Panc1 (cell line): ENCODE results near the gene PGM2. TPM values are rescaled to one million over a fixed set of nuclear protein-coding genes. Genes with fewer than 3 reads are reported as not detected.

ENCODE experiments used
- ATAC-seq: fragments of 200-7000 bp; cut with Tn5 transposase; 2 replicates; pipeline ENCODE4 v1.9.1; 2020; ENCODE audit warnings: mild to moderate bottlenecking, moderate library complexity
- BruUV-seq: library from RNA; stranded (reverse); fragments of 400-500 nt; replicated peaks from 2 replicates; lab custom pipeline; 2021; lab: Mats Ljungman, UMichigan
- CTCF ChIA-PET: fragments of 300-600 bp; sonication (Branson Sonifier 250); formaldehyde crosslinking; loops from one replicate; lab custom pipeline; 2022; ENCODE audit warnings: antibody characterized with exemption; lab: Charles Lee
- POLR2A ChIA-PET: fragments of 300-600 bp; sonication (Branson Sonifier 250); formaldehyde crosslinking; loops from one replicate; lab custom pipeline; 2022; ENCODE audit warnings: antibody characterized with exemption; lab: Charles Lee
- DNase-seq: peaks from one replicate; pipeline ENCODE4 v3.0.0-alpha.2; 2010; ENCODE audit warnings: low read depth, low spot score
- H3K27ac ChIP-seq: 2 replicates; pipeline ENCODE4 v1.5.1; 2011; ENCODE audit warnings: mild to moderate bottlenecking, low read length, inconsistent platforms
- H3K27me3 ChIP-seq: fragments of 200-500 bp; sonication (Bioruptor generic); 2 replicates; pipeline ENCODE4 v1.6.0; 2014; ENCODE audit warnings: low read length, inconsistent platforms; ENCODE audit not compliant: control insufficient read depth, insufficient read depth
- H3K36me3 ChIP-seq: fragments of 200-500 bp; sonication (Bioruptor generic); 2 replicates; pipeline ENCODE4 v1.5.1; 2014; ENCODE audit warnings: inconsistent platforms, mild to moderate bottlenecking, low read length, moderate library complexity; ENCODE audit not compliant: control insufficient read depth, insufficient read depth
- H3K4me1 ChIP-seq: 2 replicates; pipeline ENCODE4 v1.5.1; 2011; ENCODE audit warnings: inconsistent platforms, mild to moderate bottlenecking, low read length, moderate library complexity; ENCODE audit not compliant: control insufficient read depth, insufficient read depth
- H3K4me3 ChIP-seq, 2 experiments: 2 replicates each; pipeline ENCODE4 v1.5.1; 2011 to 2012; ENCODE audit warnings: low read depth in 2 of 2, low read length in 2 of 2, mild to moderate bottlenecking in 2 of 2, inconsistent platforms in 1 of 2, moderate library complexity in 1 of 2
- H3K9me3 ChIP-seq: fragments of 200-500 bp; sonication (Bioruptor generic); 2 replicates; pipeline ENCODE4 v1.5.1; 2014; ENCODE audit warnings: low read depth, mild to moderate bottlenecking, inconsistent platforms, low read length, moderate library complexity; ENCODE audit not compliant: control insufficient read depth, insufficient read depth
- POLR2AphosphoS5 ChIP-seq: IDR thresholded peaks from 2 replicates; pipeline ENCODE4 v1.6.1; 2012; ENCODE audit warnings: mild to moderate bottlenecking, low read depth, low read length, moderate library complexity
- SIN3A ChIP-seq: IDR thresholded peaks from 2 replicates; pipeline ENCODE4 v1.6.1; 2012; ENCODE audit warnings: low read depth, mild to moderate bottlenecking, low read length, moderate library complexity, borderline replicate concordance; ENCODE audit not compliant: insufficient read depth
- TCF7L2 ChIP-seq: IDR thresholded peaks from 2 replicates; pipeline ENCODE4 v1.6.1; 2011; ENCODE audit warnings: mild to moderate bottlenecking, low read depth, low read length, inconsistent platforms
- in situ Hi-C: cut with HindIII; loops from 2 replicates; pipeline ENCODE4 v1.10.0; 2016; ENCODE audit warnings: low sequenced_read_pairs, low pct_unique_long_range_greater_than_20kb
- intact Hi-C: fragments of 100-400 bp; cut with micrococcal nuclease; formaldehyde crosslinking; loops from one replicate; pipeline ENCODE4 v1.10.0; 2022; ENCODE audit not compliant: unreplicated experiment
- total RNA-seq: library from RNA; stranded (reverse); gene quantifications from one replicate; pipeline ENCODE4 v1.2.1, GENCODE V29; 2021; ENCODE audit not compliant: unreplicated experiment
- TF ChIP-seq, protein P1 (sequence below): fragments of 450-650 bp; IDR thresholded peaks from 2 replicates; pipeline ENCODE4 v1.5.1; 2017; ENCODE audit warnings: mild to moderate bottlenecking
- TF ChIP-seq, protein P2 (sequence below), 2 experiments: IDR thresholded peaks; 2 replicates each; pipeline ENCODE4 v1.6.1; 2011 to 2012; ENCODE audit warnings: low read depth in 2 of 2, control low read depth in 1 of 2, low read length in 1 of 2, mild to moderate bottlenecking in 1 of 2, moderate library complexity in 1 of 2; ENCODE audit not compliant: insufficient read depth in 1 of 2

PGM2 gene
- total RNA-seq, 1 experiment from 2014 or later = 15.4 TPM

DNA sequence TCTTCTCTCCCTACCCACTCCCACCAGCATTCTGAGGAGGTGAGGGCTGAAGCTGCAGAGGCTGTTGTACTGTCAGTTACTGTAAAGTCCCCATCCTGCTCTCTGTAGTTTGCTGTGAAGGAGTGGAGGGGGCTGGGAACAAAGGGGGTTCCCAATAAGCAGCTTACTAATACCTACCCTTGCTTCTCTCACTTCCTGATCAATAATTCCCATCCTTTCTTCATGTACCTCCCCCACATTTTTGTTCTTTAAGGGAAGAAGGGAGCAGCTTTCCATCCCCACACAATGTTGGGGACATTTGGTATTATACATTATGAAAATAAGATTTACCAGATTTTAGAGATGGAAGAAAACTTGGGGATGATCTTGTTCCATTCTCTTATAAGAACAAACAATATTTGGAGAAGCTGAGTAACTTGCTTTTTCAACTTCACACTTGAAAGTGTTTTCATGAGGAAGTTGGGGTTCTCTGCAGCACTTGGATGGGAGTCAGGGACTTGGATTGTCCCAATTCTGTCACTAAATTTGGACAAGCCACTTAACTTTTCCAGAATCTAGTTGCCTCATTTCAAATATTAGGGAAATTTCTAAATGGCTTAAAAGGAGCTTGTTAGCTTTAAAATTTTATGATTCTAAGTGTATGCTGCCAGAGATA is 69.8 kb downstream of the PGM2 start:
- ChIA-PET CTCF (no interaction called here), POLR2A (no interaction called here)
- TF ChIP-seq SIN3A (no peak), TCF7L2 (no peak), POLR2AphosphoS5 (no peak)
- TF ChIP-seq, protein P1, sequence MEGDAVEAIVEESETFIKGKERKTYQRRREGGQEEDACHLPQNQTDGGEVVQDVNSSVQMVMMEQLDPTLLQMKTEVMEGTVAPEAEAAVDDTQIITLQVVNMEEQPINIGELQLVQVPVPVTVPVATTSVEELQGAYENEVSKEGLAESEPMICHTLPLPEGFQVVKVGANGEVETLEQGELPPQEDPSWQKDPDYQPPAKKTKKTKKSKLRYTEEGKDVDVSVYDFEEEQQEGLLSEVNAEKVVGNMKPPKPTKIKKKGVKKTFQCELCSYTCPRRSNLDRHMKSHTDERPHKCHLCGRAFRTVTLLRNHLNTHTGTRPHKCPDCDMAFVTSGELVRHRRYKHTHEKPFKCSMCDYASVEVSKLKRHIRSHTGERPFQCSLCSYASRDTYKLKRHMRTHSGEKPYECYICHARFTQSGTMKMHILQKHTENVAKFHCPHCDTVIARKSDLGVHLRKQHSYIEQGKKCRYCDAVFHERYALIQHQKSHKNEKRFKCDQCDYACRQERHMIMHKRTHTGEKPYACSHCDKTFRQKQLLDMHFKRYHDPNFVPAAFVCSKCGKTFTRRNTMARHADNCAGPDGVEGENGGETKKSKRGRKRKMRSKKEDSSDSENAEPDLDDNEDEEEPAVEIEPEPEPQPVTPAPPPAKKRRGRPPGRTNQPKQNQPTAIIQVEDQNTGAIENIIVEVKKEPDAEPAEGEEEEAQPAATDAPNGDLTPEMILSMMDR = no peak
- TF ChIP-seq, protein P2, sequence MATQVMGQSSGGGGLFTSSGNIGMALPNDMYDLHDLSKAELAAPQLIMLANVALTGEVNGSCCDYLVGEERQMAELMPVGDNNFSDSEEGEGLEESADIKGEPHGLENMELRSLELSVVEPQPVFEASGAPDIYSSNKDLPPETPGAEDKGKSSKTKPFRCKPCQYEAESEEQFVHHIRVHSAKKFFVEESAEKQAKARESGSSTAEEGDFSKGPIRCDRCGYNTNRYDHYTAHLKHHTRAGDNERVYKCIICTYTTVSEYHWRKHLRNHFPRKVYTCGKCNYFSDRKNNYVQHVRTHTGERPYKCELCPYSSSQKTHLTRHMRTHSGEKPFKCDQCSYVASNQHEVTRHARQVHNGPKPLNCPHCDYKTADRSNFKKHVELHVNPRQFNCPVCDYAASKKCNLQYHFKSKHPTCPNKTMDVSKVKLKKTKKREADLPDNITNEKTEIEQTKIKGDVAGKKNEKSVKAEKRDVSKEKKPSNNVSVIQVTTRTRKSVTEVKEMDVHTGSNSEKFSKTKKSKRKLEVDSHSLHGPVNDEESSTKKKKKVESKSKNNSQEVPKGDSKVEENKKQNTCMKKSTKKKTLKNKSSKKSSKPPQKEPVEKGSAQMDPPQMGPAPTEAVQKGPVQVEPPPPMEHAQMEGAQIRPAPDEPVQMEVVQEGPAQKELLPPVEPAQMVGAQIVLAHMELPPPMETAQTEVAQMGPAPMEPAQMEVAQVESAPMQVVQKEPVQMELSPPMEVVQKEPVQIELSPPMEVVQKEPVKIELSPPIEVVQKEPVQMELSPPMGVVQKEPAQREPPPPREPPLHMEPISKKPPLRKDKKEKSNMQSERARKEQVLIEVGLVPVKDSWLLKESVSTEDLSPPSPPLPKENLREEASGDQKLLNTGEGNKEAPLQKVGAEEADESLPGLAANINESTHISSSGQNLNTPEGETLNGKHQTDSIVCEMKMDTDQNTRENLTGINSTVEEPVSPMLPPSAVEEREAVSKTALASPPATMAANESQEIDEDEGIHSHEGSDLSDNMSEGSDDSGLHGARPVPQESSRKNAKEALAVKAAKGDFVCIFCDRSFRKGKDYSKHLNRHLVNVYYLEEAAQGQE (IDR thresholded peaks at IDR 0.05; ENCODE audit: insufficient read depth in 1 of 2, low read depth in 2 of 2, low read length in 1 of 2) = no peak
- no peak for DNase-seq
- Histone ChIP-seq H3K27ac (no peak overlapping the region), H3K4me1 (no peaks in the 10 kb centered on the region), H3K27me3 (peaks cover 26% of the 10 kb centered on the region), H3K9me3 (no peaks in the 10 kb centered on the region), H3K4me3 (no peak overlapping the region), H3K36me3 (no peaks in the 10 kb centered on the region)
- in situ Hi-C loops (no loop called here), intact Hi-C loops (no loop called here)
- BruUV-seq = no TSS peak
- ATAC-seq = no peak

DNA sequence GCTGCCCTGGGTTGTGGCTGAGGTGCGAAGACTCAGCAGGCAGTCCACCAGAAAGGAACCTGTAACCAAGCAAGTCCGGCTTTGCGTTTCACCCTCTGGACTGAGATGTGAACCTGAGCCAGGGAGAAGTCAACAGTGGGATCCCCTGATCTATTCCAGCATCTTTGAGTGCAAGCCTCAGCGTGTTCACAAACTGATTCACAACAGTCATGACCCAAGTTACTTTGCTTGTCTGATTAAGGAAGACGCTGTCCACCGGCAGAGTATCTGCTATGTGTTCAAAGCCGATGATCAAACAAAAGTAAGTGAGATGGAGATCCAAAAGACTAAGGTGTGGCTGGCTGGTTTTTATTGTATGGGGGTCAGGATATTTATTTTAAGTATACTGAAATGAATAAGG is 75.7 kb downstream of the PGM2 start:
- Histone ChIP-seq H3K4me1 (no peaks in the 10 kb centered on the region), H3K4me3 (no peak overlapping the region), H3K27ac (no peak overlapping the region), H3K9me3 (no peaks in the 10 kb centered on the region), H3K36me3 (no peaks in the 10 kb centered on the region), H3K27me3 (peaks cover 8% of the 10 kb centered on the region)
- intact Hi-C loops = no loop called here
- POLR2A ChIA-PET = no interaction called here
- BruUV-seq = no TSS peak
- CTCF ChIA-PET = no interaction called here
- ATAC-seq (no peak), DNase-seq (no peak)
- no peak for TF ChIP-seq SIN3A
- no peak for TF ChIP-seq POLR2AphosphoS5
- TF ChIP-seq, protein P1 = no peak
- TF ChIP-seq TCF7L2 = no peak
- TF ChIP-seq, protein P2 (IDR thresholded peaks at IDR 0.05; ENCODE audit: insufficient read depth in 1 of 2, low read depth in 2 of 2, low read length in 1 of 2) = no peak
- in situ Hi-C loops = no loop called here
